ENCODE measurements around the gene SLC15A4. TPM values are rescaled to one million over a fixed set of nuclear protein-coding genes. Genes with fewer than 3 reads are reported as not detected.

The SLC15A4 gene
- total and polyA plus RNA-seq, 2 of the 4 experiments (the other 2 are of a cell fraction) = 15.4 to 21.9 TPM

DNA sequence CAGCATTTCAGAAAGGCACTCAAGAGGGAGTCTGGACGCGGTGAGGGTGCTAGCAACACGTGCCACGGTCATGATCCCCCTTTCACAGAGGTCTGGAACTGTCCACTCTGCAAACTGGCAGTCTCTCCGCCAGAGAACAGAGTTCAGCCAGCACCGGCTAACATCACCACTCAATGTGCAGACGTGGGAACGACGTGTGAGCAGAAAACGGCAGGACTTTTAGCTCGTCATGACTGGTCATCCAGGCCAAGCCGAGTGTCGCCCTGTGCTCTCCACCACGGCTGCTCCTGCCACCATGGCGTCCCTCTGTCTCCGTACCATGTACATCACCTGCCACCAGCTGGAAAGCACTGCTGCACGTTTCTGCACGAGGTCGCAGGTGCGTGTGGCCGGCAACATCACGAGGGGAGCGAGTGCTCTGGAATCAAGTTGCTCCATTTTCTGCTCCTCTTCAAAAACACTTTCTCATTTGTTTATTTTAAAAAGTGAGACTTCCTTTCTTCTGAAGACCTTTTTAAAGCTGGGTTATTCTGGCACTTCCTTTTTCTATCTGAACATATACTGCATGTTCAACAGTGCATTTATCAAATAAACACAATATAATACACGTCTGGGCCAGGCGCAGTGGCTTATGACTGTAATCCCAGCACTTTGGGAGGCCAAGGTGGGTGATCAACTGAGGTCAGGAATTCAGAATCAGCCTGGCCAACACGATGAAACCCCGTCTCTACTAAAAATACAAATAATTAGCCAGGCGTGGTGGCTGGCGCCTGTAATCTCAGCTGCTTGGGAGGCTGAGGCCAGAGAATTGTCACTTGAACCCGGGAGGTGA, 28.0 kb downstream of the SLC15A4 start (continued):
- TF ChIP-seq MXI1 (IDR thresholded peaks at IDR 0.05; ENCODE audit: borderline replicate concordance, low read depth, low read length) = no peak

DNA sequence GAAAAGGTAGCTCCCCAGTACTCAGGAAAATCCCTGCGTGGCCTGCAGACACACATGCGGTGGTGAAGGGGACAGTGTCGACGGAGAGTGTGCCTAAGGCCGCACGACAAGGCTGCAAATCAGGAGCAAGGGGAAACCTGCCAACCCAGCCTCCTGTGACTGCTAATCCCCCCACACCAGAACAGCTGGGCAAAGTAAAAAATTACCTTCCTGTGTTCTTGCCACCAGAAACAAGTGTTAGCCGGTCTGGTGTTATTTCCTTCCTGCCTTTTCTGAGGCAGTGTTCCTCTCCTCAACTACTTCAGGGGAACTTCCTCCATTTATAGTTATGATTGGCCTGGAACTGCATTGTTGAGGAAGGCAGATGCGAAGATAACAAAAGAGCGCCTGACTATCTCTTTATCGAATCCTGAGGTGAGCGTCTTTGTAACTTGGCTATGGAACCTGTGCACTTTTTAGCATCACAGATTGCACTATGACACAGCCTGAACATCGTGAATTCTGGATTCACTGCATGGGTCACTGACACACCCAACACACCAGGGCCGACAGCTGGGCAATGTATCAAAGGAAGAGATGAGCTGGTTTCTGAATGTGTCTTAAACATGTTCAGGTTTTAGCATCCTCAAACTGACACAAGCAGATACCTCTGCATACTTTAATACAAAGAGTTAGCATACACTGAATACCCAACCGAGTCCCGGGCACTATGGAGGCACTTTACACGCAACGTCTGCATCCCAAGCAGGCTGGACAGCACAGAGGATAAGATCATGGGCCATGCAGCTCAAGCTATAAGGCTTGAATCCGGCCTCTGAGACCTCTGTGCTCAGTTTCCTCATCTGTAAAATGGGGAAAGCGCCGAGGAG, 28.9 kb downstream of the SLC15A4 start:
- Histone ChIP-seq H3K79me1 (ENCODE audit: low read depth in 1 of 2, low read length in 2 of 2) (peaks cover 14 to 16% of the 10 kb centered on the region in 2 experiments), H2BK5ac (ENCODE audit: low read depth, low read length, poor library complexity, severe bottlenecking) (no peak overlapping the region), H2BK15ac (ENCODE audit: low read depth, low read length) (no peak overlapping the region), H3K18ac (ENCODE audit: low read depth, low read length) (no peak overlapping the region), H2AFZ (replicated peaks; ENCODE audit: low read length, poor library complexity) (no peak overlapping the region), H3K4me1 (ENCODE audit: control insufficient read depth, insufficient read depth, low read length) (peaks cover 14% of the 10 kb centered on the region), H3K4me3 (ENCODE audit: insufficient read depth, low read depth, low read length) (no peak overlapping the region), H4K91ac (ENCODE audit: insufficient read depth, low read depth, low read length) (no peak overlapping the region), H3K36me3 (ENCODE audit: control insufficient read depth, insufficient read depth, low read length) (peaks cover 51% of the 10 kb centered on the region), H3K4ac (ENCODE audit: low read depth, low read length) (no peak overlapping the region), H3K27me3 (ENCODE audit: control insufficient read depth, insufficient read depth, low read length) (no peaks in the 10 kb centered on the region), H2BK120ac (ENCODE audit: low read depth, low read length) (no peak overlapping the region), H3K9me3 (ENCODE audit: control insufficient read depth, insufficient read depth, low read length) (no peaks in the 10 kb centered on the region), H2BK20ac (ENCODE audit: low read depth, low read length) (no peak overlapping the region), H3K27ac (ENCODE audit: insufficient read depth, low read length) (no peak overlapping the region), H3K9ac (ENCODE audit: low read depth, low read length) (no peak overlapping the region), H4K20me1 (ENCODE audit: insufficient read depth, low read length) (no peaks in the 10 kb centered on the region), H2AK5ac (ENCODE audit: low read depth, low read length) (no peak overlapping the region), H4K8ac (ENCODE audit: low read depth in 2 of 2, low read length in 2 of 2) (no peak overlapping the region), H3K56ac (ENCODE audit: extremely low read depth, insufficient read depth, low read length) (no peak overlapping the region), H3K23ac (ENCODE audit: low read depth, low read length) (no peak overlapping the region), H2AK9ac (replicated peaks; ENCODE audit: low read depth, low read length, poor library complexity) (no peak overlapping the region), H3K4me2 (ENCODE audit: low read depth, low read length) (no peak overlapping the region), H3K9me1 (ENCODE audit: insufficient read depth, low read length) (peaks cover 4% of the 10 kb centered on the region; the same call in 1 of the 2 replicates), H3K14ac (replicated peaks; ENCODE audit: low read depth, low read length) (no peak overlapping the region), H4K5ac (ENCODE audit: low read depth, low read length) (no peak overlapping the region)
- in situ Hi-C loops (cut with MboI; ENCODE audit: low sequenced_read_pairs) (loop anchor here (25.0 kb wide), 1 partner anchor 1942 kb away; no protein-coding TSS in a partner anchor), intact Hi-C loops (cut with micrococcal nuclease) (no loop called here), dilution Hi-C loops (cut with HindIII; ENCODE audit: low sequenced_read_pairs, unreplicated experiment) (no loop called here)
- POLR2A ChIA-PET (ENCODE audit: unreplicated experiment) = no interaction called here
- ATAC-seq (ENCODE audit: low read depth) (no peak), DNase-seq (no peak)
- BruUV-seq (replicated peaks) = no TSS peak
- WGBS, 2 experiments (ENCODE audit: extremely low coverage in 2 of 2, insufficient read length in 1 of 2) = 97% methylated on average over 5 of the region's 20 CpGs; no CpG with 5 or more reads in 1 of the 2 experiments
- CTCF ChIA-PET = no interaction called here
- no peak for TF ChIP-seq RFX5 (IDR thresholded peaks at IDR 0.05; ENCODE audit: low read depth, low read length)
- TF ChIP-seq MAZ (IDR thresholded peaks at IDR 0.05; ENCODE audit: borderline replicate concordance, low read depth, low read length) = no peak
- TF ChIP-seq BHLHE40 (IDR thresholded peaks at IDR 0.05; ENCODE audit: low read depth, low read length) = no peak
- no peak for TF ChIP-seq RCOR1 (IDR thresholded peaks at IDR 0.05; ENCODE audit: insufficient replicate concordance, low read length)
- no peak for TF ChIP-seq RAD21 (IDR thresholded peaks at IDR 0.05; ENCODE audit: low read length)
- TF ChIP-seq CEBPB (IDR thresholded peaks at IDR 0.05; ENCODE audit: low read depth, low read length) = no peak
- TF ChIP-seq CHD1 (IDR thresholded peaks at IDR 0.05; ENCODE audit: low read depth, low read length) = no peak
- TF ChIP-seq NFE2L2 (IDR thresholded peaks at IDR 0.05; ENCODE audit: low read depth, low read length) = no peak
- TF ChIP-seq SMC3 (IDR thresholded peaks at IDR 0.05; ENCODE audit: low read depth, low read length) = no peak
- TF ChIP-seq MXI1 (IDR thresholded peaks at IDR 0.05; ENCODE audit: borderline replicate concordance, low read depth, low read length) = no peak
- no peak for TF ChIP-seq MAFK (IDR thresholded peaks at IDR 0.05; ENCODE audit: low read depth, low read length)
- no peak for TF ChIP-seq POLR2A (IDR thresholded peaks at IDR 0.05; ENCODE audit: low read depth, low read length)
- TF ChIP-seq, protein P1, sequence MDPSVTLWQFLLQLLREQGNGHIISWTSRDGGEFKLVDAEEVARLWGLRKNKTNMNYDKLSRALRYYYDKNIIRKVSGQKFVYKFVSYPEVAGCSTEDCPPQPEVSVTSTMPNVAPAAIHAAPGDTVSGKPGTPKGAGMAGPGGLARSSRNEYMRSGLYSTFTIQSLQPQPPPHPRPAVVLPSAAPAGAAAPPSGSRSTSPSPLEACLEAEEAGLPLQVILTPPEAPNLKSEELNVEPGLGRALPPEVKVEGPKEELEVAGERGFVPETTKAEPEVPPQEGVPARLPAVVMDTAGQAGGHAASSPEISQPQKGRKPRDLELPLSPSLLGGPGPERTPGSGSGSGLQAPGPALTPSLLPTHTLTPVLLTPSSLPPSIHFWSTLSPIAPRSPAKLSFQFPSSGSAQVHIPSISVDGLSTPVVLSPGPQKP (IDR thresholded peaks at IDR 0.05; ENCODE audit: borderline replicate concordance, low read depth, low read length) = no peak

All from IMR-90 (cell line).